Heart left ventricle (tissue), 16 donors: ENCODE results near the gene MPV17L. TPM values are rescaled to one million over a fixed set of nuclear protein-coding genes. Genes with fewer than 3 reads are reported as not detected.
"Not testable (repeated sequence)": the region's sequence is repeated elsewhere in the genome, so short reads cannot be mapped to it uniquely, and the experiment has no call there.

ENCODE experiments used
- ATAC-seq, 4 donors: fragments of 200-7000 bp; cut with Tn5 transposase; one replicate each; pipeline ENCODE4 v1.9.1; 2020 to 2022; ENCODE audit warnings: moderate library complexity in 4 of 4, mild to moderate bottlenecking in 3 of 4, moderate number of reproducible peaks in 1 of 4
- DNase-seq, 5 donors: peaks; one replicate each; pipeline ENCODE4 v3.0.0-alpha.2; 2020
- H3K27ac ChIP-seq, 12 donors: fragments of 200-600 bp; sonication (generic) in 4 of 12; one replicate each; pipeline versions ENCODE4 v1.5.0 to v1.8.0; 2016 to 2022; ENCODE audit warnings: mild to moderate bottlenecking in 2 of 12
- H3K27me3 ChIP-seq, 9 donors: fragments of 200-600 bp; sonication (generic) in 2 of 9; one replicate each; pipeline versions ENCODE4 v1.5.1 to v1.8.0; 2016 to 2022; ENCODE audit warnings: mild to moderate bottlenecking in 3 of 9
- H3K36me3 ChIP-seq, 9 donors: fragments of 200-600 bp; sonication (generic) in 2 of 9; one replicate each; pipeline versions ENCODE4 v1.5.0 to v1.8.0; 2018 to 2022; ENCODE audit warnings: mild to moderate bottlenecking in 2 of 9
- H3K4me1 ChIP-seq, 12 donors: fragments of 200-600 bp; sonication (generic) in 4 of 12; one replicate each; pipeline versions ENCODE4 v1.5.0 to v1.8.0; 2016 to 2022; ENCODE audit warnings: mild to moderate bottlenecking in 3 of 12
- H3K4me3 ChIP-seq, 12 donors: fragments of 200-600 bp; sonication (generic) in 4 of 12; one replicate each; pipeline versions ENCODE4 v1.5.0 to v1.8.0; 2017 to 2022; ENCODE audit warnings: mild to moderate bottlenecking in 9 of 12, moderate library complexity in 4 of 12
- H3K9me3 ChIP-seq, 12 donors: fragments of 200-600 bp; sonication (generic) in 4 of 12; one replicate each; pipeline versions ENCODE4 v1.5.0 to v1.8.0; 2016 to 2022; ENCODE audit warnings: mild to moderate bottlenecking in 1 of 12
- CTCF ChIP-seq, 12 donors: fragments of 200-600 bp; sonication (generic) in 4 of 12; IDR thresholded peaks; one replicate each; pipeline versions ENCODE4 v1.5.0 to v1.8.0; 2018 to 2022; ENCODE audit warnings: antibody characterized with exemption in 12 of 12, mild to moderate bottlenecking in 5 of 12
- POLR2A ChIP-seq, 2 donors: fragments of 450-650 bp; IDR thresholded peaks; one replicate each; pipeline ENCODE4 v1.6.1; 2017; ENCODE audit warnings: antibody characterized with exemption in 2 of 2, mild to moderate bottlenecking in 2 of 2, moderate library complexity in 2 of 2
- WGBS, 4 donors: extraction: QIAGEN DNeasy Blood & Tissue Kit in 2 of 4; methylation state at CpG; one replicate each; pipeline versions ENCODE4 v1.1.5 to v1.1.7; 2013 to 2018; 5-methylcytosine and 5-hydroxymethylcytosine counted together
- intact Hi-C, 10 donors: fragments of 100-400 bp; cut with DNase I; formaldehyde crosslinking; loops; one replicate each; pipeline versions ENCODE4 v1.11.1 to v1.14.2; 2022
- polyA plus RNA-seq, 2 donors: library from polyadenylated mRNA; stranded (reverse); fragments of 200-250 nt; gene quantifications; one replicate each; pipeline ENCODE4 v1.2.3, GENCODE V29; 2013
- total RNA-seq, 9 donors: library from RNA; depleted of rRNA in 2 of 9; stranded (reverse); fragments of >200 nt in 2 of 9; fragmentation: NEBNext Ultra II Directional in 3 of 9; extraction: Animal tissue kit (Norgen Biotek cat#: 25700) in 3 of 9; gene quantifications; one replicate each; pipeline versions ENCODE4 v1.1.0 to v1.2.4, GENCODE V29; 2016 to 2023
- donor health status: ischemic (EF 13 %, LVEDD 7.1; RV severe dilation, severe dysfunction).
- donor health status: healthy with polysubstance abuse.
- donor health status: DM: no; HTN: yes; CAD: no.
- donor health status: DM: no; HTN: no; CAD: no.
- donor health status: ischemic (EF 25% LVEDD 6.9; RV normal size, moderate dysfunction).
- donor health status: ischemic (EF 25% LVEDD 5.7; RV mildly dilated, moderate dysfunction).
- donor health status: healthy.
- donor health status: DM: yes; HTN: yes; CAD: no.
- donor health status: ischemic (EF 35%, LVEDD 5.7; RV mildly dilated, moderate dysfunction).
- donor health status: nonischemic (EF 11% LVEDD 7.7; RV severe dilation, severe dysfunction).
- donor health status: DM: yes; HTN: yes; CAD: no.
- donor health status: PGD.
- donor health status: ischemic (EF 29% LVEDD 5.4; RV normal size, mild dysfunction).
- donor health status: nonischemic (EF 23%, LVEDD 6.1; RV moderate dilation, normal function).

The MPV17L gene
- total and polyA plus RNA-seq, 11 donors: 4.4 to 9.6 (median 7.1) TPM

DNA sequence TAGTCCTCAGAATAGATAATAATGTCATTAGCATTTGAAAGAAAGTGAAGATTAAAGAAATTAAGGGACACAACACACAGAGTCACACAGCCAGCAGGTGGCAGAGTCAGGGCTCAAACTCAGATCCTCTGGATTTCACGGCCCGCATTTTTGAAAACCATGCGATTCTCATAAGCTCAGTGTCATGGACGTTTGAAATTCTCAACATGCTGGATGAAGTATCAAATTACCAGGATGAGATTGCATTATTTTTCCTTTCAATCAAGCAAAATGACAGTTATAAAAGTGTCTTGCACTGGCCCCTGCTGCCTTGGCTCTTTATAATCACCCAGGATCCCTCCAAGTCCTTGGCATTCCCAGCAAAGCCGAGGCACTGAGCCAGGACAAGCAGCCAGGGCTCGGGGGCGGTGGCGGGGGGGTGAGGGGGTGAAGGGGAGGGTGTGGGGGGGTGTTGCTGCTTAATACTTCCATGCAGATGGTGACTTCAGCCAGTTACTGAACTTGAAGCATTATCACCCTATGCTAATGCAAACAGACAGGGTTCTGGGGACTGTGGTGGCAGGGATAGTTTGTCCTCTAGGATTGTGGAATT, 32.2 kb downstream of the MPV17L start:
- TF ChIP-seq CTCF (IDR thresholded peaks at IDR 0.05) (peak; percentile 40 to 81 (median 68)), POLR2A (IDR thresholded peaks at IDR 0.05) (no peak)
- no peaks in the 10 kb centered on the region for H3K27me3 ChIP-seq
- ATAC-seq (peak; percentile 72 to 93 (median 90)), DNase-seq (peak; percentile 69 to 83 (median 76))
- intact Hi-C loops: loop anchor here in 8 of 10 donors (2.0 to 10.0 kb wide), 9 partner anchors 117 to 767 kb away; no protein-coding TSS in a partner anchor
- H3K4me1 ChIP-seq: peaks cover 0 to 6% (median 0%) of the 10 kb centered on the region in 12 donors
- no peaks in the 10 kb centered on the region for H3K36me3 ChIP-seq
- 0 to 7% (median 3%) methylated on average over 6 to 8 of the region's 8 CpGs for WGBS, 4 donors
- peak overlapping the region in 3 of 12 donors; percentile 8 to 27 (median 19) for H3K4me3 ChIP-seq
- no peaks in the 10 kb centered on the region for H3K9me3 ChIP-seq
- peak overlapping the region in 6 of 12 donors; percentile 30 to 70 (median 44) for H3K27ac ChIP-seq

GRCh38 chr16:15430884-15431283, 35.3 kb downstream of the MPV17L start:
- not testable (repeated sequence) for H3K9me3 ChIP-seq, H3K4me3 ChIP-seq, DNase-seq, H3K36me3 ChIP-seq, H3K27ac ChIP-seq, ATAC-seq
- intact Hi-C loops: loop anchor here in 4 of 10 donors (10.0 kb wide), 4 partner anchors 54 to 124 kb away; no protein-coding TSS in a partner anchor
- H3K27me3 ChIP-seq: peaks cover 0 to 23% (median 0%) of the 10 kb centered on the region in 9 donors
- H3K4me1 ChIP-seq: peaks cover 0 to 20% (median 5%) of the 10 kb centered on the region in 12 donors
- WGBS, 4 donors: 86 to 90% (median 87%) methylated on average over 11 of the region's 11 CpGs

DNA sequence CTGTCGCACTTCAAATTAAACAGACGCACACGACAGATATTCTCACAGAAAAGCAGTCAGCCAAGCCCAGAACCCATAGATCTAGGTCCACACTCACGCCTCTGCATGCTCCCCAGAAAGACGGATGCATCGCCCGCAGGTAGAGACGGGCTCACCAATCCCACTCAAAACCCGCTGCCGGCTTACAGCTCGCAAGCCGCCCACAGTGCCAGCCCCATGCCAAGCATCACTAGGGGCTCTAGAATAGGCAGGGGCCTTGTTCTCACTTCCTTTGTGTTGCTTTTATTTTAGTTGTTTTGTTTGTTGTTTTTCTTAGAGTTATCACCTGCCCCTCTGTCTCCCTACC, 38.5 kb downstream of the MPV17L start:
- no peaks in the 10 kb centered on the region for H3K36me3 ChIP-seq
- TF ChIP-seq POLR2A (IDR thresholded peaks at IDR 0.05): no peak
- peaks cover 0 to 29% (median 0%) of the 10 kb centered on the region in 9 donors for H3K27me3 ChIP-seq
- no peaks in the 10 kb centered on the region for H3K9me3 ChIP-seq
- intact Hi-C loops: loop anchor here in 5 of 10 donors (1.0 to 10.0 kb wide), 5 partner anchors 51 to 121 kb away; no protein-coding TSS in a partner anchor
- no peak for DNase-seq
- H3K4me1 ChIP-seq: peaks cover 0 to 17% (median 5%) of the 10 kb centered on the region in 12 donors
- peak overlapping the region; percentile 58 to 92 (median 78) for H3K4me3 ChIP-seq
- 33 to 46% (median 37%) methylated on average over 12 of the region's 12 CpGs for WGBS, 4 donors
- peak in 1 of 4 donors; percentile 8 for ATAC-seq
- peak overlapping the region in 6 of 12 donors; percentile 29 to 86 (median 72) for H3K27ac ChIP-seq

DNA sequence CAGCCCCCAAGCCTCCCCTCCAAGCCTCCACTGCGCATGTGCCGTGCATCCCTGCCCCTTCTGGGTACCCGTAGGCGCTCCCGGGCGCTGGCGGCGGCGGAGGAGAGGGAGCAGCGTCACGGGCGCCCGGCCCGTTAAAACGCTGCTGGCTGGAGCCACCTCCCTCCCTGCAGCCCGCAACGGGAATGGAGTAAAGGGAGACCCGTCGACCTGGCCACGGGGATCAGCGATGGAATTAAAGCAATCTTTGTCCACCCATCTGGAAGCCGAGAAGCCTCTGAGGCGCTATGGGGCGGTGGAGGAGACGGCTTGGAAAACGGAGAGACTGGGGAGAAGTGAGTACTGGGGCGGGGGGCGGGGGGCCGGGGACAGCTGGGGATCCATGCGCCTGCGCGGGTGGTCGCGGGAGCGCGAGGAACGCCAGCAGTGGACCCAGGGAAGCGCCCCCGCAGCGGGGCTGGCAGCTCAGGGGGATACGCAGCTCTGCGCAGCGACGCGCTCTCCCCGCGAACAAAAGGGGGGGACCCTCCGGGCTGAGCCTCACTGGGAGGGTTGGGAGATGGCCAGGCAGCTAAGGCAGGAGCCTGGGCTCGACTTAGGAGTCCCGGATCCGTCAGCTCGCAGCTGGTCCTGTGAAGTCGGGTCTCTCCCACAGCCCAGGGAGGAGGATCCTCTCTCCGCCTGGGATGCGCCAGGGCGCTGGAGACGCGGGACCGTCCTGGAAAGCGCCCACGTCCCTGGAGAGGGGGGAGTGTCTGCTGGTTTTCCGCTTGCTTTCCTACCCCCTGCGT, 39.1 kb downstream of the MPV17L start, which contains the start of gene BMERB1:
BMERB1 (plus strand) TSS at position 164 of the 791 bp plus-strand sequence; CDS start at position 230, 66 bp downstream.
- H3K36me3 ChIP-seq: no peaks in the 10 kb centered on the region
- H3K9me3 ChIP-seq: no peaks in the 10 kb centered on the region
- 0 to 1% (median 1%) methylated on average over 24 to 63 of the region's 63 CpGs for WGBS, 4 donors
- H3K4me3 ChIP-seq: peak within 1 kb of the TSS; percentile 58 to 92 (median 78)
- peaks cover 0 to 29% (median 0%) of the 10 kb centered on the region in 9 donors for H3K27me3 ChIP-seq
- TF ChIP-seq POLR2A (IDR thresholded peaks at IDR 0.05): peak in 1 of 2 donors; percentile 44
- no peak for TF ChIP-seq CTCF (IDR thresholded peaks at IDR 0.05)
- H3K4me1 ChIP-seq: peaks cover 0 to 22% (median 5%) of the 10 kb centered on the region in 12 donors
- peak within 1 kb of the TSS in 11 of 12 donors; percentile 22 to 86 (median 71) for H3K27ac ChIP-seq
- ATAC-seq (peak; percentile 86 to 97 (median 96)), DNase-seq (peak; percentile 77 to 85 (median 82))
- intact Hi-C loops: loop anchor here in 7 of 10 donors (1.0 to 10.0 kb wide), 7 partner anchors 50 to 120 kb away; no protein-coding TSS in a partner anchor
